SK-N-SH (cell line): Measurements from ENCODE around the gene NOTCH2. TPM values are rescaled to one million over a fixed set of nuclear protein-coding genes. Genes with fewer than 3 reads are reported as not detected.

ENCODE experiments used
- CTCF ChIA-PET: fragments of 300-600, 350-600 bp; formaldehyde crosslinking; extraction: SDS; loops from one replicate; lab custom pipeline; 2021; lab: Yijun Ruan, JAX
- POLR2A ChIA-PET: fragments of 350-600 bp; sonication (Branson Sonifier 250); formaldehyde crosslinking; extraction: SDS; loops from one replicate; lab custom pipeline; 2020; ENCODE audit warnings: antibody characterized with exemption, inconsistent platforms; lab: Yijun Ruan, JAX
- DNase-seq: peaks from one replicate; pipeline ENCODE4 v3.0.0; 2012
- H2AFZ ChIP-seq: fragments of 200-600 bp; sonication (generic); 2 replicates; pipeline ENCODE4 v1.8.1; 2016; ENCODE audit warnings: antibody characterized with exemption, mild to moderate bottlenecking, low read depth
- H3F3A ChIP-seq: fragments of 200-600 bp; sonication (generic); replicated peaks from 2 replicates; pipeline ENCODE3; 2016; ENCODE audit warnings: antibody characterized with exemption, mild to moderate bottlenecking; ENCODE audit not compliant: insufficient read depth
- H3K27ac ChIP-seq, 2 experiments: fragments of 200-500 bp in 1 of 2; fragments of 200-600 bp in 1 of 2; sonication (Bioruptor generic) in 1 of 2; sonication (generic), shearing (Covaris generic) in 1 of 2; 2 replicates each; pipeline versions ENCODE4 v1.5.1 to v1.6.1; 2014 to 2016; ENCODE audit warnings: low read depth in 2 of 2, inconsistent platforms in 1 of 2, low read length in 1 of 2, mild to moderate bottlenecking in 1 of 2, mixed read lengths in 1 of 2
- H3K27me3 ChIP-seq: fragments of 200-600 bp; sonication (generic), shearing (Covaris generic); 2 replicates; pipeline ENCODE4 v1.6.1; 2016; ENCODE audit warnings: mixed run types; ENCODE audit not compliant: insufficient read depth
- H3K36me3 ChIP-seq, 2 experiments: fragments of 200-500 bp in 1 of 2; fragments of 200-600 bp in 1 of 2; sonication (Bioruptor generic) in 1 of 2; sonication (generic) in 1 of 2; replicated peaks in 1 of 2; 2 replicates each; pipeline versions ENCODE3 to v1.5.1; 2014 to 2016; ENCODE audit warnings: low read length in 1 of 2, mild to moderate bottlenecking in 1 of 2; ENCODE audit not compliant: insufficient read depth in 2 of 2, control insufficient read depth in 1 of 2
- H3K4me1 ChIP-seq, 2 experiments: fragments of 200-500 bp in 1 of 2; fragments of 200-600 bp in 1 of 2; sonication (Bioruptor generic) in 1 of 2; sonication (generic), shearing (Covaris generic) in 1 of 2; 2 replicates each; pipeline versions ENCODE4 v1.5.1 to v1.6.1; 2014 to 2016; ENCODE audit warnings: low read depth in 1 of 2, low read length in 1 of 2, mixed run types in 1 of 2; ENCODE audit not compliant: insufficient read depth in 2 of 2, control insufficient read depth in 1 of 2
- H3K4me2 ChIP-seq: fragments of 200-600 bp; sonication (generic), shearing (Covaris generic); 2 replicates; pipeline ENCODE4 v1.6.1; 2017; ENCODE audit warnings: mixed run types
- H3K4me3 ChIP-seq, 2 experiments: fragments of 200-500 bp in 1 of 2; fragments of 200-600 bp in 1 of 2; sonication (Bioruptor generic) in 1 of 2; sonication (generic), shearing (Covaris generic) in 1 of 2; 2 replicates each; pipeline versions ENCODE4 v1.5.1 to v1.8.1; 2014 to 2016; ENCODE audit warnings: low read depth in 2 of 2, inconsistent platforms in 1 of 2, low read length in 1 of 2, mild to moderate bottlenecking in 1 of 2, mixed read lengths in 1 of 2, moderate library complexity in 1 of 2
- H3K79me2 ChIP-seq: fragments of 200-600 bp; sonication (generic); 2 replicates; pipeline ENCODE4 v1.8.1; 2017; ENCODE audit warnings: mild to moderate bottlenecking; ENCODE audit not compliant: insufficient read depth
- H3K9ac ChIP-seq: fragments of 200-600 bp; sonication (generic); 2 replicates; pipeline ENCODE4 v1.6.1; 2017; ENCODE audit warnings: mixed run types
- H3K9me2 ChIP-seq: fragments of 200-600 bp; sonication (generic); 2 replicates; pipeline ENCODE4 v1.6.1; 2017; ENCODE audit warnings: mixed run types
- H3K9me3 ChIP-seq: fragments of 200-600 bp; sonication (generic); 2 replicates; pipeline ENCODE4 v1.6.1; 2017; ENCODE audit warnings: mixed run types, mild to moderate bottlenecking, moderate library complexity
- H4K20me1 ChIP-seq: fragments of 200-600 bp; sonication (generic); 2 replicates; pipeline ENCODE4 v1.6.1; 2017; ENCODE audit warnings: mild to moderate bottlenecking, mixed run types; ENCODE audit not compliant: insufficient read depth
- EP300 ChIP-seq, 2 experiments: IDR thresholded peaks; 2 replicates each; pipeline versions ENCODE4 v1.4.0 to v1.6.1; 2012; ENCODE audit warnings: borderline replicate concordance in 1 of 2, low read depth in 1 of 2, low read length in 1 of 2
- EZH2phosphoT487 ChIP-seq: fragments of 200-600 bp; sonication (generic); IDR thresholded peaks from 2 replicates; pipeline ENCODE4 v1.6.1; 2017; ENCODE audit warnings: low read depth, mixed run types, mild to moderate bottlenecking, antibody characterized with exemption, moderate library complexity, borderline replicate concordance
- FOSL2 ChIP-seq: IDR thresholded peaks from 2 replicates; pipeline ENCODE4 v1.4.0; 2012; ENCODE audit warnings: low read depth, mild to moderate bottlenecking, moderate library complexity, borderline replicate concordance
- FOXM1 ChIP-seq: IDR thresholded peaks from 2 replicates; pipeline ENCODE4 v1.4.0; 2012; ENCODE audit warnings: low read depth, mild to moderate bottlenecking
- GATA2 ChIP-seq: sonication (generic); formaldehyde crosslinking; IDR thresholded peaks from 2 replicates; pipeline ENCODE4 v1.5.0; 2020; ENCODE audit warnings: mild to moderate bottlenecking, missing genetic modification reagents
- IRF3 ChIP-seq: fragments of 150-350 bp; IDR thresholded peaks from 2 replicates; pipeline ENCODE4 v1.6.1; 2016; ENCODE audit warnings: mild to moderate bottlenecking, low read depth, low read length
- MEF2A ChIP-seq: IDR thresholded peaks from 2 replicates; pipeline ENCODE4 v1.4.0; 2012; ENCODE audit warnings: low read depth, borderline replicate concordance
- MXI1 ChIP-seq: IDR thresholded peaks from 2 replicates; pipeline ENCODE4 v1.6.1; 2012; ENCODE audit warnings: mild to moderate bottlenecking, low read depth, low read length, improper control_type of control experiment
- NFIC ChIP-seq: IDR thresholded peaks from 2 replicates; pipeline ENCODE4 v1.4.0; 2012; ENCODE audit warnings: borderline replicate concordance
- PBX3 ChIP-seq: IDR thresholded peaks from 2 replicates; pipeline ENCODE4; 2012
- POLR2AphosphoS5 ChIP-seq: IDR thresholded peaks from 2 replicates; pipeline ENCODE4 v1.6.1; 2012; ENCODE audit warnings: low read depth, low read length
- RAD21 ChIP-seq: IDR thresholded peaks from 2 replicates; pipeline ENCODE4 v1.6.1; 2012; ENCODE audit warnings: mild to moderate bottlenecking, low read length
- REST ChIP-seq: IDR thresholded peaks from 2 replicates; pipeline ENCODE4 v1.6.1; 2012; ENCODE audit warnings: mild to moderate bottlenecking, low read depth, low read length, moderate library complexity
- RFX5 ChIP-seq: IDR thresholded peaks from 2 replicates; pipeline ENCODE4 v1.6.1; 2012; ENCODE audit warnings: mild to moderate bottlenecking, improper control_type of control experiment, low read length
- RXRA ChIP-seq: IDR thresholded peaks from 2 replicates; pipeline ENCODE4 v1.4.0; 2012; ENCODE audit warnings: low read depth, mild to moderate bottlenecking, borderline replicate concordance
- SIN3A ChIP-seq: IDR thresholded peaks from 2 replicates; pipeline ENCODE4 v1.6.1; 2012; ENCODE audit warnings: low read depth, mild to moderate bottlenecking, low read length, moderate library complexity, borderline replicate concordance
- SMC3 ChIP-seq: IDR thresholded peaks from 2 replicates; pipeline ENCODE4 v1.6.1; 2012; ENCODE audit warnings: low read depth, low read length, improper control_type of control experiment
- USF2 ChIP-seq: fragments of 150-350 bp; IDR thresholded peaks from 2 replicates; pipeline ENCODE4 v1.6.1; 2017; ENCODE audit warnings: antibody characterized with exemption, low read length, low read depth, borderline replicate concordance
- WGBS: methylation state at CpG from one replicate; pipeline ENCODE4 v1.1.6; 2017; ENCODE audit warnings: low lambda C conversion rate; 5-methylcytosine and 5-hydroxymethylcytosine counted together
- polyA plus RNA-seq, 3 experiments: library from polyadenylated mRNA; depleted of rRNA; stranded (reverse); fragments of >200 nt; gene quantifications; 2 replicates each; pipeline ENCODE4 v1.2.3, GENCODE V29; 2012

NOTCH2 gene
- polyA plus RNA-seq, 1 of the 3 experiments (the other 2 are of a cell fraction): 23.0 TPM

- TF ChIP-seq RFX5: no peak
- no peak for TF ChIP-seq RAD21
- TF ChIP-seq RXRA: peak; percentile 62; the same call in 1 of the 2 replicates
- TF ChIP-seq NFIC: peak; percentile 73; the same call in 1 of the 2 replicates
- TF ChIP-seq PBX3: peak; percentile 92
- peak; percentile 72; the same call in 1 of the 2 replicates for TF ChIP-seq POLR2AphosphoS5
- TF ChIP-seq EZH2phosphoT487: no peak
- TF ChIP-seq MXI1: no peak
- peak; percentile 30; the same call in 1 of the 2 replicates for TF ChIP-seq FOXM1
- peak; percentile 51; the same call in 1 of the 2 replicates for TF ChIP-seq MEF2A
- TF ChIP-seq, all 33 proteins: peak for 13
Observed at GRCh38 chr1:119987112-119987511, 82.3 kb downstream of the NOTCH2 start (continued).

GRCh38 chr1:119986007-119986497 lies 83.4 kb downstream of the NOTCH2 start:
- peaks cover 64% of the 10 kb centered on the region for H3K79me2 ChIP-seq
- no peaks in the 10 kb centered on the region for H3K27me3 ChIP-seq
- H4K20me1 ChIP-seq: no peaks in the 10 kb centered on the region; the same call in 1 of the 2 replicates
- DNase-seq: no peak
- POLR2A ChIA-PET: no interaction called here
- H3K4me2 ChIP-seq: 0 out of 2 replicates have a peak overlapping the region, but pooled peaks have one; percentile 35
- peaks cover 18 to 48% of the 10 kb centered on the region in 2 experiments for H3K4me1 ChIP-seq
- 70% methylated on average over 3 of the region's 3 CpGs for WGBS
- H2AFZ ChIP-seq: no peak overlapping the region
- CTCF ChIA-PET: interaction anchor here (3.2 kb wide), 1 partner anchor 38 kb away, joined by 13 read pairs; no protein-coding TSS in a partner anchor
- H3F3A ChIP-seq: peaks cover 40% of the 10 kb centered on the region
- no peaks in the 10 kb centered on the region for H3K9me3 ChIP-seq
- no peak for TF ChIP-seq EP300 (IDR thresholded peaks at IDR 0.05; ENCODE audit: borderline replicate concordance in 1 of 2, low read depth in 1 of 2, low read length in 1 of 2)
- TF ChIP-seq USF2: no peak
- no peak for TF ChIP-seq SMC3
- TF ChIP-seq FOXM1: no peak
- TF ChIP-seq FOSL2: no peak
- no peak for TF ChIP-seq GATA2
- no peak for TF ChIP-seq IRF3
- TF ChIP-seq SIN3A: no peak
- TF ChIP-seq PBX3: no peak
- no peak for TF ChIP-seq REST
- H3K9me2 ChIP-seq: no peaks in the 10 kb centered on the region
- peaks cover 0 to 34% of the 10 kb centered on the region in 2 experiments for H3K36me3 ChIP-seq
- no peak overlapping the region; the same call in 1 of the 2 replicates for H3K9ac ChIP-seq
- peak overlapping the region; percentile 50 to 94 for H3K27ac ChIP-seq
- H3K4me3 ChIP-seq: no peak overlapping the region
